PC-3 (cell line): Measurements from ENCODE around the gene MAFB. TPM values are rescaled to one million over a fixed set of nuclear protein-coding genes. Genes with fewer than 3 reads are reported as not detected.

Source experiments
- ATAC-seq: fragments of 200-7000 bp; cut with Tn5 transposase; 2 replicates; pipeline ENCODE4 v1.9.1; 2020; ENCODE audit warnings: mild to moderate bottlenecking, moderate library complexity
- BruUV-seq: library from RNA; stranded (reverse); fragments of 400-500 nt; replicated peaks from 2 replicates; lab custom pipeline; 2021; lab: Mats Ljungman, UMichigan
- CTCF ChIA-PET: fragments of 300-600 bp; sonication (Branson Sonifier 250); formaldehyde crosslinking; loops from one replicate; lab custom pipeline; 2022; ENCODE audit warnings: antibody characterized with exemption; lab: Charles Lee
- POLR2A ChIA-PET: fragments of 300-600 bp; sonication (Branson Sonifier 250); formaldehyde crosslinking; loops from one replicate; lab custom pipeline; 2022; ENCODE audit warnings: antibody characterized with exemption; ENCODE audit not compliant: unreplicated experiment; lab: Charles Lee
- DNase-seq: peaks from one replicate; pipeline ENCODE4 v3.0.0-alpha.2; 2015
- H2AFZ ChIP-seq: fragments of 300-600 bp; sonication (generic); 2 replicates; pipeline ENCODE4 v1.6.0; 2016; ENCODE audit warnings: antibody characterized with exemption, low read length
- H3F3A ChIP-seq: fragments of 300-600 bp; sonication (generic); one replicate; pipeline ENCODE4 v1.6.0; 2017; ENCODE audit warnings: antibody characterized with exemption, low read length, control low read depth, mild to moderate bottlenecking; ENCODE audit not compliant: unreplicated experiment
- H3K27ac ChIP-seq: fragments of 300-600 bp; sonication (generic); 2 replicates; pipeline ENCODE4 v1.5.1; 2016; ENCODE audit warnings: mild to moderate bottlenecking, low read length
- H3K27me3 ChIP-seq: fragments of 300-600 bp; sonication (generic); 2 replicates; pipeline ENCODE4 v1.6.1; 2016; ENCODE audit warnings: low read length, mixed read lengths
- H3K36me3 ChIP-seq: fragments of 300-600 bp; sonication (generic); 2 replicates; pipeline ENCODE4 v1.6.1; 2016; ENCODE audit warnings: low read depth, mixed run types, low read length, mixed read lengths
- H3K4me1 ChIP-seq: fragments of 300-600 bp; sonication (generic); 2 replicates; pipeline ENCODE4 v1.5.1; 2016; ENCODE audit warnings: low read length; ENCODE audit not compliant: insufficient read depth
- H3K4me2 ChIP-seq: fragments of 300-600 bp; sonication (generic); 2 replicates; pipeline ENCODE4 v1.6.0; 2016; ENCODE audit warnings: low read length
- H3K4me3 ChIP-seq: fragments of 300-600 bp; sonication (generic); 2 replicates; pipeline ENCODE4 v1.5.1; 2016; ENCODE audit warnings: mild to moderate bottlenecking, low read length, mixed read lengths
- H3K79me2 ChIP-seq: fragments of 300-600 bp; sonication (generic); 2 replicates; pipeline ENCODE4 v1.6.1; 2017; ENCODE audit warnings: low read length, mixed read lengths
- H3K9ac ChIP-seq: fragments of 300-600 bp; sonication (generic); 2 replicates; pipeline ENCODE4 v1.6.0; 2016; ENCODE audit warnings: mild to moderate bottlenecking, low read length
- H3K9me2 ChIP-seq: fragments of 300-600 bp; sonication (generic); replicated peaks from 2 replicates; pipeline ENCODE4 v1.6.1; 2016; ENCODE audit warnings: mixed run types, low read length, mixed read lengths
- H3K9me3 ChIP-seq: fragments of 300-600 bp; sonication (generic); 2 replicates; pipeline ENCODE4 v1.6.1; 2016; ENCODE audit warnings: low read length, mixed read lengths
- H4K20me1 ChIP-seq: fragments of 300-600 bp; sonication (generic); 2 replicates; pipeline ENCODE4 v1.6.1; 2016; ENCODE audit warnings: low read length, mixed read lengths
- CTCF ChIP-seq: fragments of 300-600 bp; sonication (generic); conservative IDR thresholded peaks from 2 replicates; pipeline ENCODE4 v1.5.1; 2017; ENCODE audit warnings: antibody characterized with exemption, low read depth, mild to moderate bottlenecking, low read length
- EZH2 ChIP-seq: fragments of 300-600 bp; sonication (generic); IDR thresholded peaks from one replicate; pipeline ENCODE4 v1.6.1; 2017; ENCODE audit warnings: antibody characterized with exemption, mild to moderate bottlenecking, low read length; ENCODE audit not compliant: unreplicated experiment
- EZH2phosphoT487 ChIP-seq: fragments of 300-600 bp; sonication (generic); IDR thresholded peaks from 2 replicates; pipeline ENCODE4 v1.6.1; 2018; ENCODE audit warnings: mild to moderate bottlenecking, antibody characterized with exemption, low read length, borderline replicate concordance
- intact Hi-C: fragments of 100-400 bp; cut with micrococcal nuclease; formaldehyde crosslinking; loops from 2 replicates; pipeline ENCODE4 v1.9.0; 2023
- total RNA-seq: library from RNA; depleted of rRNA; stranded (reverse); fragments of >200 nt; gene quantifications from 2 replicates; pipeline ENCODE4 v1.2.3, GENCODE V29; 2014

Gene MAFB
- total RNA-seq, 1 experiment from 2014 or later: 0.04 TPM

GRCh38 chr20:40644863-40645262, 44.2 kb downstream of the MAFB start:
- H2AFZ ChIP-seq: no peak overlapping the region
- no peak overlapping the region for H3K9ac ChIP-seq
- no peaks in the 10 kb centered on the region for H4K20me1 ChIP-seq
- no TSS peak for BruUV-seq
- ChIA-PET CTCF (no interaction called here), POLR2A (no interaction called here)
- no peaks in the 10 kb centered on the region for H3F3A ChIP-seq
- H3K9me2 ChIP-seq: no peaks in the 10 kb centered on the region
- DNase-seq (no peak), ATAC-seq (no peak)
- no peak overlapping the region for H3K4me2 ChIP-seq
- no peaks in the 10 kb centered on the region for H3K9me3 ChIP-seq
- no peaks in the 10 kb centered on the region for H3K79me2 ChIP-seq
- intact Hi-C loops: no loop called here
- TF ChIP-seq EZH2phosphoT487: no peak
- TF ChIP-seq CTCF: no peak
- TF ChIP-seq EZH2: no peak
- no peak overlapping the region for H3K27ac ChIP-seq
- H3K4me3 ChIP-seq: no peak overlapping the region
- no peaks in the 10 kb centered on the region for H3K36me3 ChIP-seq
- H3K27me3 ChIP-seq: no peaks in the 10 kb centered on the region
- H3K4me1 ChIP-seq: no peaks in the 10 kb centered on the region

- POLR2A ChIA-PET: no interaction called here
- Histone ChIP-seq H3K79me2 (no peaks in the 10 kb centered on the region), H3K4me2 (no peak overlapping the region), H4K20me1 (no peaks in the 10 kb centered on the region), H3K27ac (no peak overlapping the region), H2AFZ (no peak overlapping the region), H3K4me1 (no peaks in the 10 kb centered on the region), H3K27me3 (no peaks in the 10 kb centered on the region), H3K4me3 (no peak overlapping the region), H3K9me2 (no peaks in the 10 kb centered on the region), H3K9me3 (no peaks in the 10 kb centered on the region), H3F3A (no peaks in the 10 kb centered on the region), H3K36me3 (no peaks in the 10 kb centered on the region), H3K9ac (no peak overlapping the region)
- no peak for DNase-seq
- ATAC-seq: no peak
- no TSS peak for BruUV-seq
- CTCF ChIA-PET: no interaction called here
- TF ChIP-seq CTCF (no peak), EZH2phosphoT487 (no peak), EZH2 (no peak)
- intact Hi-C loops: no loop called here
Observed at GRCh38 chr20:40643891-40644290, 45.1 kb downstream of the MAFB start.

GRCh38 chr20:40641809-40642208, 47.2 kb downstream of the MAFB start:
- Histone ChIP-seq H3K4me1 (no peaks in the 10 kb centered on the region), H4K20me1 (no peaks in the 10 kb centered on the region), H3K27me3 (no peaks in the 10 kb centered on the region), H3K4me2 (no peak overlapping the region), H3F3A (no peaks in the 10 kb centered on the region), H3K9ac (no peak overlapping the region), H3K79me2 (no peaks in the 10 kb centered on the region), H3K9me2 (no peaks in the 10 kb centered on the region), H3K4me3 (no peak overlapping the region), H3K27ac (no peak overlapping the region), H3K9me3 (no peaks in the 10 kb centered on the region), H2AFZ (no peak overlapping the region), H3K36me3 (no peaks in the 10 kb centered on the region)
- ChIA-PET POLR2A (no interaction called here), CTCF (no interaction called here)
- TF ChIP-seq EZH2phosphoT487 (no peak), CTCF (no peak), EZH2 (no peak)
- no TSS peak for BruUV-seq
- intact Hi-C loops: no loop called here
- DNase-seq (no peak), ATAC-seq (no peak)
